H9 (cell line): ENCODE data around the gene PRMT5. TPM values are rescaled to one million over a fixed set of nuclear protein-coding genes. Genes with fewer than 3 reads are reported as not detected.

ENCODE experiments used
- DNase-seq: peaks from one replicate; pipeline ENCODE4 v3.0.0-alpha.2; 2017
- H2AFZ ChIP-seq: one replicate; pipeline ENCODE4 v1.6.1; 2013; ENCODE audit warnings: mild to moderate bottlenecking, low read length, control low read depth, moderate library complexity
- H2AK5ac ChIP-seq: 2 replicates; pipeline ENCODE4 v1.6.1; 2013; ENCODE audit warnings: low read length, control low read depth, mixed read lengths; ENCODE audit not compliant: insufficient read length
- H2BK120ac ChIP-seq: one replicate; pipeline ENCODE4 v1.6.1; 2013; ENCODE audit warnings: low read depth, mild to moderate bottlenecking, low read length, control low read depth, inconsistent platforms; ENCODE audit not compliant: poor library complexity, severe bottlenecking
- H2BK12ac ChIP-seq: 2 replicates; pipeline ENCODE4 v1.6.1; 2013; ENCODE audit warnings: low read length, control low read depth, mixed read lengths, low read depth; ENCODE audit not compliant: insufficient read length
- H2BK15ac ChIP-seq: 2 replicates; pipeline ENCODE4 v1.6.1; 2013; ENCODE audit warnings: low read depth, low read length, control low read depth
- H2BK20ac ChIP-seq: one replicate; pipeline ENCODE4 v1.6.1; 2013; ENCODE audit warnings: low read depth, mild to moderate bottlenecking, low read length, control low read depth, inconsistent platforms; ENCODE audit not compliant: poor library complexity, severe bottlenecking
- H2BK5ac ChIP-seq: 2 replicates; pipeline ENCODE4 v1.6.1; 2013; ENCODE audit warnings: low read length, control low read depth, mixed read lengths; ENCODE audit not compliant: insufficient read length
- H3K14ac ChIP-seq: 2 replicates; pipeline ENCODE4 v1.6.1; 2013; ENCODE audit warnings: low read length, control low read depth; ENCODE audit not compliant: insufficient read depth
- H3K18ac ChIP-seq: 2 replicates; pipeline ENCODE4 v1.6.1; 2013; ENCODE audit warnings: low read depth, mild to moderate bottlenecking, mixed read lengths, low read length, control low read depth; ENCODE audit not compliant: insufficient read length
- H3K23ac ChIP-seq: 2 replicates; pipeline ENCODE4 v1.6.1; 2013; ENCODE audit warnings: low read length, control low read depth, mixed read lengths, low read depth; ENCODE audit not compliant: insufficient read length
- H3K23me2 ChIP-seq: 2 replicates; pipeline ENCODE4 v1.6.1; 2013; ENCODE audit warnings: low read depth, mild to moderate bottlenecking, mixed read lengths, low read length, control low read depth; ENCODE audit not compliant: insufficient read length, poor library complexity, severe bottlenecking
- H3K27ac ChIP-seq: 2 replicates; pipeline ENCODE4 v1.5.1; 2013; ENCODE audit warnings: low read length, control low read depth, mixed read lengths, low read depth; ENCODE audit not compliant: insufficient read length
- H3K27me3 ChIP-seq: 2 replicates; pipeline ENCODE4 v1.6.1; 2013; ENCODE audit warnings: low read length, control low read depth, inconsistent platforms; ENCODE audit not compliant: insufficient read depth
- H3K4ac ChIP-seq: 2 replicates; pipeline ENCODE4 v1.6.1; 2013; ENCODE audit warnings: low read depth, mild to moderate bottlenecking, control low read depth, inconsistent platforms, low read length, moderate library complexity
- H3K4me1 ChIP-seq: 2 replicates; pipeline ENCODE4 v1.6.1; 2013; ENCODE audit warnings: low read length, control low read depth, inconsistent platforms; ENCODE audit not compliant: insufficient read depth
- H3K4me2 ChIP-seq: 2 replicates; pipeline ENCODE4 v1.6.1; 2013; ENCODE audit warnings: low read length, control low read depth, mixed read lengths; ENCODE audit not compliant: insufficient read length, insufficient read depth
- H3K56ac ChIP-seq: 2 replicates; pipeline ENCODE4 v1.6.1; 2013; ENCODE audit warnings: low read depth, mild to moderate bottlenecking, mixed read lengths, low read length, control low read depth; ENCODE audit not compliant: insufficient read length
- H3K79me1 ChIP-seq: 2 replicates; pipeline ENCODE4 v1.6.1; 2013; ENCODE audit warnings: low read depth, mild to moderate bottlenecking, moderate library complexity, low read length, control low read depth, inconsistent platforms; ENCODE audit not compliant: insufficient read depth, poor library complexity, severe bottlenecking
- H3K79me2 ChIP-seq: 2 replicates; pipeline ENCODE4 v1.6.1; 2013; ENCODE audit warnings: low read length, control low read depth, inconsistent platforms; ENCODE audit not compliant: insufficient read depth
- H3K9ac ChIP-seq: 2 replicates; pipeline ENCODE4 v1.6.1; 2013; ENCODE audit warnings: low read length, control low read depth, mixed read lengths; ENCODE audit not compliant: insufficient read length; ENCODE audit errors: extremely low read depth
- H3K9me3 ChIP-seq: one replicate; pipeline ENCODE4 v1.6.1; 2013; ENCODE audit warnings: low read depth, low read length, inconsistent platforms; ENCODE audit not compliant: control insufficient read depth
- H3T11ph ChIP-seq: one replicate; pipeline ENCODE4 v1.6.1; 2013; ENCODE audit warnings: mild to moderate bottlenecking, low read length, control low read depth, inconsistent platforms
- H4K20me1 ChIP-seq: one replicate; pipeline ENCODE4 v1.6.1; 2013; ENCODE audit not compliant: control insufficient read depth, insufficient read length, insufficient read depth
- H4K5ac ChIP-seq: 2 replicates; pipeline ENCODE4 v1.6.1; 2013; ENCODE audit warnings: low read depth, mild to moderate bottlenecking, mixed read lengths, low read length, control low read depth; ENCODE audit not compliant: insufficient read length
- H4K8ac ChIP-seq: replicated peaks from 2 replicates; pipeline ENCODE4 v1.6.1; 2013; ENCODE audit warnings: low read length, control low read depth, mixed read lengths, low read depth; ENCODE audit not compliant: insufficient read length
- H4K91ac ChIP-seq: 2 replicates; pipeline ENCODE4 v1.6.1; 2013; ENCODE audit warnings: low read depth, mild to moderate bottlenecking, moderate library complexity, mixed read lengths, low read length, control low read depth; ENCODE audit not compliant: insufficient read length
- H3K27ac Mint-ChIP-seq, 3 experiments: 2 replicates in 2 of 3; 3 replicates in 1 of 3; pipeline ENCODE4 v1.8.0; 2020 to 2021; ENCODE audit warnings: mixed read lengths in 3 of 3, mild to moderate bottlenecking in 1 of 3, moderate library complexity in 1 of 3
- H3K27me3 Mint-ChIP-seq: 2 replicates; pipeline ENCODE4 v1.8.0; 2021; ENCODE audit warnings: low read depth, mild to moderate bottlenecking, moderate library complexity, mixed read lengths
- H3K36me3 Mint-ChIP-seq, 3 experiments: 2 replicates in 2 of 3; 3 replicates in 1 of 3; pipeline ENCODE4 v1.8.0; 2020 to 2021; ENCODE audit warnings: low read depth in 3 of 3, mixed read lengths in 3 of 3; ENCODE audit not compliant: insufficient read depth in 1 of 3
- H3K4me1 Mint-ChIP-seq, 2 experiments: 2 replicates each; pipeline ENCODE4 v1.8.0; 2020; ENCODE audit warnings: mixed read lengths in 2 of 2
- H3K4me3 Mint-ChIP-seq, 2 experiments: 2 replicates in 1 of 2; 3 replicates in 1 of 2; pipeline ENCODE4 v1.8.0; 2020 to 2021; ENCODE audit warnings: mild to moderate bottlenecking in 2 of 2, mixed read lengths in 2 of 2, moderate library complexity in 1 of 2
- H3K9me3 Mint-ChIP-seq, 2 experiments: 2 replicates in 1 of 2; 3 replicates in 1 of 2; pipeline ENCODE4 v1.8.0; 2020; ENCODE audit warnings: mild to moderate bottlenecking in 2 of 2, mixed read lengths in 2 of 2, moderate library complexity in 1 of 2
- CTCF ChIP-seq: fragments of 200-600 bp; sonication (generic); conservative IDR thresholded peaks from 3 replicates; pipeline ENCODE4 v1.8.0; 2021; ENCODE audit warnings: antibody characterized with exemption, mild to moderate bottlenecking
- WGBS: extraction: QIAGEN DNeasy Blood & Tissue Kit; methylation state at CpG from one replicate; pipeline ENCODE4 v1.1.7; 2013; ENCODE audit warnings: missing lambda C conversion rate, low lambda C conversion rate, mixed read lengths; ENCODE audit not compliant: insufficient read length; ENCODE audit errors: extremely low coverage; 5-methylcytosine and 5-hydroxymethylcytosine counted together
- total RNA-seq: library from RNA; stranded (reverse); gene quantifications from 2 replicates; pipeline ENCODE4 v1.2.1, GENCODE V29; 2021

PRMT5 gene
- total RNA-seq, 1 experiment from 2014 or later = 141 TPM

GRCh38 chr14:22932146-22932545, 3.0 kb upstream of the PRMT5 start:
- Mint-ChIP-seq H3K9me3 (no peaks in the 10 kb centered on the region), H3K27ac (no peak overlapping the region), H3K4me1 (peaks cover 6 to 11% of the 10 kb centered on the region in 2 experiments), H3K36me3 (peaks cover 3 to 6% (median 3%) of the 10 kb centered on the region in 3 experiments; a peak in 6 of 7 replicates), H3K4me3 (no peak overlapping the region), H3K27me3 (no peaks in the 10 kb centered on the region)
- no peak overlapping the region for H3K23ac ChIP-seq
- H3K79me1 ChIP-seq = no peaks in the 10 kb centered on the region
- WGBS = no CpG with 5 or more reads among the region's 3 CpGs
- no peaks in the 10 kb centered on the region for H4K20me1 ChIP-seq
- H3K18ac ChIP-seq = no peak overlapping the region
- H3K56ac ChIP-seq = no peak overlapping the region
- no peaks in the 10 kb centered on the region for H3K27me3 ChIP-seq
- no peak overlapping the region for H3K4me2 ChIP-seq
- peaks cover 12% of the 10 kb centered on the region for H3K23me2 ChIP-seq
- DNase-seq = no peak
- H4K5ac ChIP-seq = no peak overlapping the region
- H3T11ph ChIP-seq = no peak overlapping the region
- no peak overlapping the region for H2BK120ac ChIP-seq
- no peak overlapping the region for H3K9ac ChIP-seq
- H2BK12ac ChIP-seq = no peak overlapping the region
- peaks cover 3% of the 10 kb centered on the region for H3K4me1 ChIP-seq
- no peaks in the 10 kb centered on the region for H3K9me3 ChIP-seq
- H4K91ac ChIP-seq = no peak overlapping the region
- H4K8ac ChIP-seq = no peak overlapping the region
- no peak overlapping the region for H3K4ac ChIP-seq
- no peak overlapping the region for H3K14ac ChIP-seq
- H2AK5ac ChIP-seq = no peak overlapping the region
- peaks cover 5% of the 10 kb centered on the region for H3K79me2 ChIP-seq
- no peak for TF ChIP-seq CTCF
- no peak overlapping the region for H2BK20ac ChIP-seq
- H2BK15ac ChIP-seq = no peak overlapping the region
- H2BK5ac ChIP-seq = no peak overlapping the region
- H2AFZ ChIP-seq = no peak overlapping the region
- no peak overlapping the region for H3K27ac ChIP-seq
